Measurements from ENCODE around the gene CUL5.

Gene CUL5

GRCh38 chr11:107973641-107974040, 35.1 kb upstream of the CUL5 start:
- Histone ChIP-seq H3K4me2 (ENCODE audit: low read length) (no peak overlapping the region), H3K27ac (ENCODE audit: low read depth, low read length, poor library complexity, severe bottlenecking) (no peak overlapping the region), H3K9me3 (ENCODE audit: low read length) (no peaks in the 10 kb centered on the region), H4K20me1 (ENCODE audit: insufficient read depth, low read length) (no peaks in the 10 kb centered on the region), H3K9ac (ENCODE audit: low read length) (no peak overlapping the region), H3K79me2 (ENCODE audit: insufficient read depth, low read length) (no peaks in the 10 kb centered on the region), H3K27me3 (ENCODE audit: insufficient read depth, low read length) (no peaks in the 10 kb centered on the region), H3K4me3 (ENCODE audit: low read depth, low read length, poor library complexity, severe bottlenecking) (no peak overlapping the region), H3K9me2 (ENCODE audit: low read depth, low read length) (no peaks in the 10 kb centered on the region), H3K4me1 (ENCODE audit: insufficient read depth, low read length, severe bottlenecking) (no peaks in the 10 kb centered on the region), H3F3A (ENCODE audit: insufficient read depth, low read length) (no peaks in the 10 kb centered on the region), H3K36me3 (ENCODE audit: insufficient read depth, low read length) (no peaks in the 10 kb centered on the region), H2AFZ (ENCODE audit: low read length) (no peak overlapping the region)
- no peak for TF ChIP-seq CTCF (IDR thresholded peaks at IDR 0.05; ENCODE audit: low read length)
- no peak for TF ChIP-seq EZH2 (IDR thresholded peaks at IDR 0.05; ENCODE audit: borderline replicate concordance, low read length)

GRCh38 chr11:107988397-107989158, 20.1 kb upstream of the CUL5 start:
- no peak overlapping the region for H2AFZ ChIP-seq (ENCODE audit: low read length)
- H4K20me1 ChIP-seq (ENCODE audit: insufficient read depth, low read length): no peaks in the 10 kb centered on the region
- H3K27ac ChIP-seq (ENCODE audit: low read depth, low read length, poor library complexity, severe bottlenecking): no peak overlapping the region
- H3K36me3 ChIP-seq (ENCODE audit: insufficient read depth, low read length): no peaks in the 10 kb centered on the region
- no peaks in the 10 kb centered on the region for H3K9me3 ChIP-seq (ENCODE audit: low read length)
- no peaks in the 10 kb centered on the region for H3K79me2 ChIP-seq (ENCODE audit: insufficient read depth, low read length)
- H3K4me2 ChIP-seq (ENCODE audit: low read length): no peak overlapping the region
- H3F3A ChIP-seq (ENCODE audit: insufficient read depth, low read length): no peaks in the 10 kb centered on the region
- TF ChIP-seq CTCF (IDR thresholded peaks at IDR 0.05; ENCODE audit: low read length) (no peak), EZH2 (IDR thresholded peaks at IDR 0.05; ENCODE audit: borderline replicate concordance, low read length) (no peak)
- H3K9me2 ChIP-seq (ENCODE audit: low read depth, low read length): no peaks in the 10 kb centered on the region
- no peaks in the 10 kb centered on the region for H3K4me1 ChIP-seq (ENCODE audit: insufficient read depth, low read length, severe bottlenecking)
- no peaks in the 10 kb centered on the region for H3K27me3 ChIP-seq (ENCODE audit: insufficient read depth, low read length)
- H3K4me3 ChIP-seq (ENCODE audit: low read depth, low read length, poor library complexity, severe bottlenecking): no peak overlapping the region
- no peak overlapping the region for H3K9ac ChIP-seq (ENCODE audit: low read length)

GRCh38 chr11:107991868-107992414, 16.8 kb upstream of the CUL5 start:
- Histone ChIP-seq H3K36me3 (ENCODE audit: insufficient read depth, low read length) (no peaks in the 10 kb centered on the region), H3F3A (ENCODE audit: insufficient read depth, low read length) (no peaks in the 10 kb centered on the region), H3K9ac (ENCODE audit: low read length) (no peak overlapping the region), H3K4me2 (ENCODE audit: low read length) (no peak overlapping the region), H3K4me3 (ENCODE audit: low read depth, low read length, poor library complexity, severe bottlenecking) (no peak overlapping the region), H4K20me1 (ENCODE audit: insufficient read depth, low read length) (no peaks in the 10 kb centered on the region), H3K9me3 (ENCODE audit: low read length) (no peaks in the 10 kb centered on the region), H3K9me2 (ENCODE audit: low read depth, low read length) (no peaks in the 10 kb centered on the region), H3K4me1 (ENCODE audit: insufficient read depth, low read length, severe bottlenecking) (no peaks in the 10 kb centered on the region), H3K79me2 (ENCODE audit: insufficient read depth, low read length) (no peaks in the 10 kb centered on the region), H2AFZ (ENCODE audit: low read length) (no peak overlapping the region), H3K27ac (ENCODE audit: low read depth, low read length, poor library complexity, severe bottlenecking) (no peak overlapping the region), H3K27me3 (ENCODE audit: insufficient read depth, low read length) (no peaks in the 10 kb centered on the region)
- TF ChIP-seq EZH2 (IDR thresholded peaks at IDR 0.05; ENCODE audit: borderline replicate concordance, low read length) (no peak), CTCF (IDR thresholded peaks at IDR 0.05; ENCODE audit: low read length) (no peak)
